GM18526 (cell line): ENCODE results near the gene WDR83.
A peak's percentile ranks its signal among the peaks of the same experiment; 100 is the strongest.

ENCODE experiments used
- POLR2A ChIP-seq: IDR thresholded peaks from 3 replicates; pipeline ENCODE4 v1.6.1; 2011; ENCODE audit not compliant: insufficient read length; ENCODE audit errors: extremely low read depth

Gene WDR83

GRCh38 chr19:12666265-12667048, at the start of gene WDR83, which contains the start of gene MAN2B1:
Gene WDR83 (plus strand): TSS chr19:12666807. CDS start chr19:12669791, 2,984 bp downstream.
Gene MAN2B1 (minus strand): TSS chr19:12666742. CDS start chr19:12666701, 41 bp downstream.
- peak; percentile 74 for TF ChIP-seq POLR2A

- no peak for TF ChIP-seq POLR2A
Observed at GRCh38 chr19:12617646-12618045, 49.0 kb upstream of the WDR83 start.

DNA sequence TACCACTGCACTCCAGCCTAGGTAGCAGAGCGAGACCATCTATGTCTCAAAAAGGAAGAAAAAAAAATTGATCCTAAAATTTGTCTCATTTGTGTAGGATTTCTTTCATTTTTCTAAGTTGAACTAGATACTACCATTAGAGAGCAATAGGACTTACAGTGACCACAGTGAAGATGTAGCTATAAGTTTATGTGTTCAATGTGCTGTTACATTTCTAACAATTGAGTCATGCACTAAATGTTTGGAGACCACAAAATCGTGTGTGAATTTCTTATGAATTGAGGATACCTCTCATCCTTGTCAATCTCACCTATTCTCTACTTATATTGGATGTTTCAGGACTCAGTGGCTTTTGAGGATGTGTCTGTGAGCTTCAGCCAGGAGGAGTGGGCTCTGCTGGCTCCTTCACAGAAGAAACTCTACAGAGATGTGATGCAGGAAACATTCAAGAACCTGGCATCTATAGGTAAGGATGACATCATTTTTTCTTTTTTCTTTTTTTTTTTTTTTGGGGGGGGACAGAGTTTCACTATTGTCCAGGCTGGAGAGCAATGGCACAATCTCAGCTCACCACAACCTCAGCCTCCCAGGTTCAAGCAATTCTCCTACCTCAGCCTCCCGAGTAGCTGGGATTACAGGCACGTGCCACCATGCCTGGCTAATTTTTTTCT, 43.1 kb upstream of the WDR83 start:
- TF ChIP-seq POLR2A: no peak

- TF ChIP-seq POLR2A: no peak
Observed at GRCh38 chr19:12626958-12627357, 39.6 kb upstream of the WDR83 start.

DNA sequence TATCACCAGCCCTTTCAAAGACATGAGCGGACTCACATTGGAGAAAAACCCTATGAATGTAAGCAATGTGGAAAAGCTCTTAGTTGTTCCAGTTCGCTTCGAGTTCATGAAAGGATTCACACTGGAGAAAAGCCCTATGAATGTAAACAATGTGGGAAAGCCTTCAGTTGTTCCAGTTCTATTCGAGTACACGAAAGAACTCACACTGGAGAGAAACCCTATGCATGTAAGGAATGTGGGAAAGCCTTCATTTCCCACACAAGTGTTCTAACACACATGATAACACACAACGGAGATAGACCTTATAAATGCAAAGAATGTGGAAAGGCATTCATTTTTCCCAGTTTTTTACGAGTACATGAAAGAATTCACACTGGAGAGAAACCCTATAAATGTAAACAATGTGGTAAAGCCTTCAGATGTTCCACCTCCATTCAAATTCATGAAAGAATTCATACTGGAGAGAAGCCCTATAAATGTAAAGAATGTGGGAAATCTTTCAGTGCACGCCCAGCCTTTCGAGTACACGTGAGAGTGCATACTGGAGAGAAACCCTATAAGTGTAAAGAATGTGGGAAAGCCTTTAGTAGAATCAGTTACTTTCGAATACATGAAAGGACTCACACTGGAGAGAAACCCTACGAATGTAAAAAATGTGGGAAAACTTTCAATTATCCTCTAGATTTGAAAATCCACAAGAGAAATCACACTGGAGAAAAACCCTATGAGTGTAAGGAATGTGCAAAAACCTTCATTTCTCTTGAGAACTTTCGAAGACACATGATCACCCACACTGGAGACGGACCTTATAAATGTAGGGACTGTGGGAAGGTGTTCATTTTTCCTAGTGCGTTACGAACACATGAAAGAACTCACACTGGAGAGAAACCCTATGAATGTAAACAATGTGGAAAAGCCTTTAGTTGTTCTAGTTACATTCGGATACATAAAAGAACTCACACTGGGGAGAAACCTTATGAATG, 38.3 kb upstream of the WDR83 start:
- TF ChIP-seq POLR2A: no peak

GRCh38 chr19:12629215-12629614, 37.4 kb upstream of the WDR83 start:
- no peak for TF ChIP-seq POLR2A

GRCh38 chr19:12636631-12637030, 30.0 kb upstream of the WDR83 start:
- TF ChIP-seq POLR2A: no peak

DNA sequence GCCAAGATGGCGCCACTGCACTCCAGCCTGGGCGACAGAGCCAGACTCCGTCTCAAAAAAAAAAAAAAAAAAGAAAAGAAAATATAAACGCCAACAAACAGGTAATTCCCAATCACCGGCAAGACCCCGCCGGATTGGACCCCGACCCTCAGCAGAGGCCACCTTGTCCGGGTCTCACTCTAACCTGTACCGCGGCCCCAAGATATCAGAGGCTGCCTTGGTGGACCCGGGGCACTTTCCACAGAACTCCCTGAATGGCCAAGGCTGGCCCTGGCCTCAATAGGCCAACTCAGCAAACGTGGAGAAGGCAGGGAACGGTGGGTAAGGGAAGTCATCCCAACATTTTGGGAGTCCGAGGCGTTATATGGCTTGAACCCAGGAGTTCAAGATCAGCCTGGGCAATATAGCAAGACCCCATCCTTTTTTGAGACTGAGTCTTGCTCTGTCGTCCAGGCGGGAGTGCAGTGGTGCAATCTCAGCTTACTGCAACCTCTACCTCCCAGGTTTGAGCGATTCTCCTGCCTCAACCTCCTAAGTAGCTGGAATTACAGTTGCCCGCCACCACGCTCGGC, 27.9 kb upstream of the WDR83 start:
- no peak for TF ChIP-seq POLR2A

DNA sequence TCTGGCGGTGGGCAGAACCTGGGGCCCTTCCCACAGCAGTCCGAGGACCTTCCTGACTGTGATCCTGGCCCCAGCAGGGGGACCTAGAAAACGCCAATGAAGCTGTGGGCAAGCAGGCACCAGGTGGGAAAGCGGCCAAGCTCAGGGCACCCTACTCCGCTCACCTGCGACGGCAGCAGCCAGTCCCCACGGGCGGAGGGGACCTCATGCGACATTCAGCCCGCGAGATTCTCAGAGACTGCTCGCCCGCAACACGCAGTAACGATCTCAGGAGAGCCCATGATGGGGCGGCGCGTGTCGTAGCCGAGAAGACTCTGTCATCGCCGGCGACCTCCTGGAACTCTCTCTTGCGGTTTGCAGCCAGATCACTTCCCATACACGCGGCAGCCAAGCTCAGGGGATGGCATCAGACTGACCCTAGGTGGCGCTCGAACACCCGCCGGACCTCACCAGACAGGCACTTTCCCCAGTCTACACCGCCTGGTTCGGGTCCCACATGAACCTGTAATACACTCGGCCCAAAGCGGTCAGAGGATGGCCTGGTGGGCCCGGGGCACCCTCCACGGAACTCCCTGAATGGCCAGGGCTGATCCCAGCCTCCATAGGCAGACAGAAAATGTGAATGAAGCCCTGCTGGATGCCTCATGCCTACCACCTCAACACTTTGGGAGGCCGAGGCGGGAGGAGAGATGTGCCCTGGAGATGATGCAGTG, 26.6 kb upstream of the WDR83 start:
- peak; percentile 18 for TF ChIP-seq POLR2A

DNA sequence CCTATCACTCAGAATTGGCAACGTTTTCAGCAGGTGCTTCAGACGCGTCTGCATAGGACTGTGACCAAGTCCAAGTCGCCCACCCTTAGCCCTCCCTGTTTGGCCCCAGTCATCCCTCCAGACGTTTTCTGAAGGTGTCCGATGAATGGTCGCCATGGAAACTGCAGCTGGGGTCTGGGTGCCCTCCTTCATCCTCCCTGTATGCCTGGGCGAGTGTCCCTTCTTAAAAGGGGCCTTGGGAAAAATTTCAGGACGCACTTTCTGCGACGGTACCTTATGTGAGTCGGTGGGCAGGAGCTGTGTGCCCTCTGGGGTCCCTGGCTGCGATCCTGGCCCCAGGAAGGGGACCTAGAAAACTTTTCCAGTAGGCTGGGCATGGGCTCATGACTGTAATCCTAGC, 25.2 kb upstream of the WDR83 start:
- TF ChIP-seq POLR2A: no peak

GRCh38 chr19:12642506-12642905, 24.1 kb upstream of the WDR83 start:
- no peak for TF ChIP-seq POLR2A

- no peak for TF ChIP-seq POLR2A
Observed at GRCh38 chr19:12646551-12646950, 20.1 kb upstream of the WDR83 start.

GRCh38 chr19:12647047-12647446, 19.6 kb upstream of the WDR83 start:
- no peak for TF ChIP-seq POLR2A

DNA sequence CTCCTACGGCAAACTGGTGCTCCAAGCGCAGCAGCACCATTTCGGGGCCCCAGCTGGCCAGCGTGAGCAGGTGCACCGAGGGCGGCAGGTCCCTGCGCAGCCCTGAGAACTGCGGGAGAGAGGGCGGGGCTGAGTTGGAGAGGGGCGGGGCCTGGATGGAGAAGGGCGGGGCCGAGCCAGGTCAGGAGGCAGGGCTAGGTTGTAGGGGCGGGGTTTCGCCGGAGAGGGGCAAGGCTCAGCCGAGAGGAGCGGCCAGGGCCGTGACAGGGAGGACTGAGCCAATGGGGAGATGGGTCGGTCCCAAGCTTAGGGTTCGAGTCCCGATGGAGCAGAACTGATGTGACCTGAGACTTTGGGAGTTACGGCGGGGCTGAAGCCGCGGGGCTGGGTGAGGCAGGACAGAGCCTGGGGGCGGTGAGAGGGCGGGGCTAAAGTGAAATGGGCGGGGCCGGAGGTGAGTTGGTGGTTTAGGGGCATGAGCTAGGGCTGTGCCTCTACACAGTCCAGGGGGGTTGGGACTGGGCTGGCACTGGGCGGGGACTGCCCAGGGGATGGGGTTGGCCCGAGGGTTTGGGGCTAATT, 19.0 kb upstream of the WDR83 start:
- TF ChIP-seq POLR2A: peak; percentile 26
